Neural cell (in vitro differentiated cells): ENCODE data around the gene XPNPEP2. TPM values are rescaled to one million over a fixed set of nuclear protein-coding genes. Genes with fewer than 3 reads are reported as not detected.

Experiments
- H2AFZ ChIP-seq: fragments of 200-600, 300-800 bp; sonication (generic), shearing (Covaris generic); 2 replicates; pipeline ENCODE4 v1.6.0; 2014; ENCODE audit warnings: low read depth, mild to moderate bottlenecking, antibody characterized with exemption, low read length, moderate library complexity
- H3F3A ChIP-seq: fragments of 200-600 bp; shearing (Covaris generic); 2 replicates; pipeline ENCODE4 v1.6.1; 2016; ENCODE audit warnings: mild to moderate bottlenecking, moderate library complexity, mixed read lengths, antibody characterized with exemption, low read length; ENCODE audit not compliant: insufficient read depth, poor library complexity, severe bottlenecking
- H3K27ac ChIP-seq: fragments of 200-600, 300-800 bp; sonication (generic), shearing (Covaris generic); 2 replicates; pipeline ENCODE4 v1.5.1; 2014; ENCODE audit warnings: mild to moderate bottlenecking, low read length, moderate library complexity
- H3K27me3 ChIP-seq: fragments of 300-800, 200-600 bp; sonication (generic), shearing (Covaris generic); 2 replicates; pipeline ENCODE4 v1.6.0; 2014; ENCODE audit warnings: mild to moderate bottlenecking, low read depth, low read length, moderate library complexity; ENCODE audit not compliant: insufficient read depth
- H3K36me3 ChIP-seq: fragments of 300-800, 200-600 bp; sonication (generic), shearing (Covaris generic); 2 replicates; pipeline ENCODE4 v1.5.1; 2014; ENCODE audit warnings: mild to moderate bottlenecking, antibody characterized with exemption, low read length, moderate library complexity; ENCODE audit not compliant: insufficient read depth
- H3K4me2 ChIP-seq: fragments of 300-800, 200-600 bp; sonication (generic), shearing (Covaris generic); 2 replicates; pipeline ENCODE4 v1.6.0; 2014; ENCODE audit warnings: mild to moderate bottlenecking, low read length
- H3K4me3 ChIP-seq: fragments of 300-800, 200-600 bp; sonication (generic), shearing (Covaris generic); 2 replicates; pipeline ENCODE4 v1.5.1; 2014; ENCODE audit warnings: mild to moderate bottlenecking, low read length, moderate library complexity
- H3K79me2 ChIP-seq: fragments of 200-600 bp; shearing (Covaris generic); replicated peaks from 2 replicates; pipeline ENCODE4 v1.6.0; 2014; ENCODE audit warnings: mild to moderate bottlenecking, low read length, moderate library complexity; ENCODE audit not compliant: insufficient read depth
- H3K9ac ChIP-seq: fragments of 300-800, 200-600 bp; sonication (generic), shearing (Covaris generic); 2 replicates; pipeline ENCODE4 v1.6.1; 2016; ENCODE audit warnings: mild to moderate bottlenecking, low read length, mixed read lengths
- H3K9me2 ChIP-seq: fragments of 200-600 bp; shearing (Covaris generic); 2 replicates; pipeline ENCODE4 v1.6.1; 2016; ENCODE audit warnings: mild to moderate bottlenecking, low read length, mixed read lengths; ENCODE audit not compliant: insufficient read depth
- H3K9me3 ChIP-seq: fragments of 200-600, 300-800 bp; sonication (generic), shearing (Covaris generic); 2 replicates; pipeline ENCODE4 v1.6.1; 2016; ENCODE audit warnings: mild to moderate bottlenecking, mixed run types, low read length, moderate library complexity, mixed read lengths
- H4K20me1 ChIP-seq: fragments of 200-600 bp; shearing (Covaris generic); 2 replicates; pipeline ENCODE4 v1.6.1; 2016; ENCODE audit warnings: mild to moderate bottlenecking, mixed run types; ENCODE audit not compliant: insufficient read depth
- EP300 ChIP-seq: fragments of 450-650 bp; conservative IDR thresholded peaks from 2 replicates; pipeline ENCODE4 v1.6.1; 2014; ENCODE audit warnings: antibody characterized with exemption, mild to moderate bottlenecking, moderate library complexity; ENCODE audit not compliant: poor library complexity, severe bottlenecking
- EZH2 ChIP-seq: fragments of 200-600, 300-800 bp; shearing (Covaris generic), sonication (generic); IDR thresholded peaks from 2 replicates; pipeline ENCODE4 v1.6.1; 2014; ENCODE audit warnings: antibody characterized with exemption, low read length, borderline replicate concordance, mild to moderate bottlenecking; ENCODE audit not compliant: insufficient read depth, poor library complexity, severe bottlenecking
- MXI1 ChIP-seq: fragments of 450-650 bp; conservative IDR thresholded peaks from 2 replicates; pipeline ENCODE4 v1.6.1; 2014; ENCODE audit warnings: antibody characterized with exemption, mild to moderate bottlenecking; ENCODE audit not compliant: poor library complexity, severe bottlenecking
- POLR2AphosphoS5 ChIP-seq: IDR thresholded peaks from 2 replicates; pipeline ENCODE4 v1.6.1; 2012
- RAD21 ChIP-seq: fragments of 450-650 bp; conservative IDR thresholded peaks from 2 replicates; pipeline ENCODE4 v1.6.1; 2014; ENCODE audit warnings: antibody characterized with exemption, mild to moderate bottlenecking, moderate library complexity
- SMC3 ChIP-seq: fragments of 450-650 bp; conservative IDR thresholded peaks from 2 replicates; pipeline ENCODE4 v1.6.1; 2014; ENCODE audit warnings: antibody characterized with exemption, mild to moderate bottlenecking, moderate library complexity; ENCODE audit not compliant: poor library complexity
- TAF1 ChIP-seq: IDR thresholded peaks from 2 replicates; pipeline ENCODE4 v1.6.1; 2012; ENCODE audit warnings: low read depth
- polyA plus RNA-seq: library from polyadenylated mRNA; depleted of rRNA; stranded (reverse); fragments of >200 nt; gene quantifications from 2 replicates; pipeline ENCODE4 v1.2.3, GENCODE V29; 2014
- TF ChIP-seq, protein P1 (sequence below): IDR thresholded peaks from 2 replicates; pipeline ENCODE4 v1.6.1; 2012; ENCODE audit warnings: borderline replicate concordance
- TF ChIP-seq, protein P2 (sequence below): fragments of 450-650 bp; IDR thresholded peaks from 2 replicates; pipeline ENCODE4 v1.5.1; 2014; ENCODE audit warnings: antibody characterized with exemption, mild to moderate bottlenecking, moderate library complexity; ENCODE audit not compliant: poor library complexity, severe bottlenecking

The XPNPEP2 gene
- polyA plus RNA-seq, 1 donor from 2014 or later: not detected

DNA sequence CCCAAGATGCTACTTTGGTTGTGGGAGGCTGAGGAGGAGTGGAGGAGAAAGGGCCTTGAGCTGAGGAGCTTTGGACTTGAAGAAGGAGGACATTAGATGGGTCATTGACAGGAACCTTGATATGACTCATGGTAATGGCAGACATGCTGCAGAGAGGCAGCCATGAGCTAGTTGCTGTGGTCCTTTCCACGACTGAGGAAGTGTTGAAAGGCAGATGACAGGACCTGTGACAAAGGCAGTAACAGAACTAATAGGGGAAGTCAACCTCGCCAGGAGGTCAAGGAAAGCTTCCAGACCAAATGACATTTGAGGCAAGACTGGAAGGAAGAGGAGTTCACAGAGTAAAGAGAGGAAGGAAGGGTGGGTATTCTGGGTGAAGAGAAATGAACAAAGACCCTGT, 7.6 kb upstream of the XPNPEP2 start:
- Histone ChIP-seq H3F3A (no peaks in the 10 kb centered on the region), H3K27ac (no peak overlapping the region), H3K79me2 (no peaks in the 10 kb centered on the region), H4K20me1 (no peaks in the 10 kb centered on the region), H3K9me3 (no peaks in the 10 kb centered on the region), H3K36me3 (no peaks in the 10 kb centered on the region), H3K4me3 (no peak overlapping the region), H3K4me2 (no peak overlapping the region), H3K9me2 (no peaks in the 10 kb centered on the region), H3K27me3 (no peaks in the 10 kb centered on the region), H2AFZ (no peak overlapping the region), H3K9ac (no peak overlapping the region)
- TF ChIP-seq EZH2: no peak
- no peak for TF ChIP-seq RAD21
- TF ChIP-seq TAF1: no peak
- TF ChIP-seq EP300: no peak
- TF ChIP-seq POLR2AphosphoS5: no peak

DNA sequence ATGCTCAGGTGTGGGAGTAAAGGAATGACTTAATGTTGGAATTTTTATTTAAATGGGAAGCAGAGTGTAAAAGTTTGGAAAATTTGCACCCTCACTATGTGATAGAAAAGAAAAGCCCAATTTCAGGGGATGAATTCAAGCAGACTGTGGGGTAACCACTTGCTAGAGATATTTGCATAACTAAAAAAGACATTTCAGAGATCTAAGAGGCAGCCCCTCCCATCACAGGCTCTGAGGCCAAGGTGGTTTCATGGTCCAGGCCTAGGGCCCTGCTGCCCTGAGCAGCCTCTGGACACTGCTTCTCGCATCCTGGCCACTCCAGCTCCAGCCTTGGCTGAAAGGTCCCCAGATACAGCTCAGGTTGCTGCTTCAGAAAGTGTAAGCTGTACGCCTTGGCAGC, 5.9 kb upstream of the XPNPEP2 start:
- Histone ChIP-seq H3K9me3 (no peaks in the 10 kb centered on the region), H3K27ac (no peak overlapping the region), H3K9ac (no peak overlapping the region), H4K20me1 (no peaks in the 10 kb centered on the region), H3K36me3 (no peaks in the 10 kb centered on the region), H3K4me3 (no peak overlapping the region), H3K27me3 (no peaks in the 10 kb centered on the region), H3K9me2 (no peaks in the 10 kb centered on the region), H3F3A (no peaks in the 10 kb centered on the region), H3K4me2 (no peak overlapping the region), H3K79me2 (no peaks in the 10 kb centered on the region), H2AFZ (no peak overlapping the region)
- TF ChIP-seq, protein P1, sequence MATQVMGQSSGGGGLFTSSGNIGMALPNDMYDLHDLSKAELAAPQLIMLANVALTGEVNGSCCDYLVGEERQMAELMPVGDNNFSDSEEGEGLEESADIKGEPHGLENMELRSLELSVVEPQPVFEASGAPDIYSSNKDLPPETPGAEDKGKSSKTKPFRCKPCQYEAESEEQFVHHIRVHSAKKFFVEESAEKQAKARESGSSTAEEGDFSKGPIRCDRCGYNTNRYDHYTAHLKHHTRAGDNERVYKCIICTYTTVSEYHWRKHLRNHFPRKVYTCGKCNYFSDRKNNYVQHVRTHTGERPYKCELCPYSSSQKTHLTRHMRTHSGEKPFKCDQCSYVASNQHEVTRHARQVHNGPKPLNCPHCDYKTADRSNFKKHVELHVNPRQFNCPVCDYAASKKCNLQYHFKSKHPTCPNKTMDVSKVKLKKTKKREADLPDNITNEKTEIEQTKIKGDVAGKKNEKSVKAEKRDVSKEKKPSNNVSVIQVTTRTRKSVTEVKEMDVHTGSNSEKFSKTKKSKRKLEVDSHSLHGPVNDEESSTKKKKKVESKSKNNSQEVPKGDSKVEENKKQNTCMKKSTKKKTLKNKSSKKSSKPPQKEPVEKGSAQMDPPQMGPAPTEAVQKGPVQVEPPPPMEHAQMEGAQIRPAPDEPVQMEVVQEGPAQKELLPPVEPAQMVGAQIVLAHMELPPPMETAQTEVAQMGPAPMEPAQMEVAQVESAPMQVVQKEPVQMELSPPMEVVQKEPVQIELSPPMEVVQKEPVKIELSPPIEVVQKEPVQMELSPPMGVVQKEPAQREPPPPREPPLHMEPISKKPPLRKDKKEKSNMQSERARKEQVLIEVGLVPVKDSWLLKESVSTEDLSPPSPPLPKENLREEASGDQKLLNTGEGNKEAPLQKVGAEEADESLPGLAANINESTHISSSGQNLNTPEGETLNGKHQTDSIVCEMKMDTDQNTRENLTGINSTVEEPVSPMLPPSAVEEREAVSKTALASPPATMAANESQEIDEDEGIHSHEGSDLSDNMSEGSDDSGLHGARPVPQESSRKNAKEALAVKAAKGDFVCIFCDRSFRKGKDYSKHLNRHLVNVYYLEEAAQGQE: no peak
- TF ChIP-seq, protein P2, sequence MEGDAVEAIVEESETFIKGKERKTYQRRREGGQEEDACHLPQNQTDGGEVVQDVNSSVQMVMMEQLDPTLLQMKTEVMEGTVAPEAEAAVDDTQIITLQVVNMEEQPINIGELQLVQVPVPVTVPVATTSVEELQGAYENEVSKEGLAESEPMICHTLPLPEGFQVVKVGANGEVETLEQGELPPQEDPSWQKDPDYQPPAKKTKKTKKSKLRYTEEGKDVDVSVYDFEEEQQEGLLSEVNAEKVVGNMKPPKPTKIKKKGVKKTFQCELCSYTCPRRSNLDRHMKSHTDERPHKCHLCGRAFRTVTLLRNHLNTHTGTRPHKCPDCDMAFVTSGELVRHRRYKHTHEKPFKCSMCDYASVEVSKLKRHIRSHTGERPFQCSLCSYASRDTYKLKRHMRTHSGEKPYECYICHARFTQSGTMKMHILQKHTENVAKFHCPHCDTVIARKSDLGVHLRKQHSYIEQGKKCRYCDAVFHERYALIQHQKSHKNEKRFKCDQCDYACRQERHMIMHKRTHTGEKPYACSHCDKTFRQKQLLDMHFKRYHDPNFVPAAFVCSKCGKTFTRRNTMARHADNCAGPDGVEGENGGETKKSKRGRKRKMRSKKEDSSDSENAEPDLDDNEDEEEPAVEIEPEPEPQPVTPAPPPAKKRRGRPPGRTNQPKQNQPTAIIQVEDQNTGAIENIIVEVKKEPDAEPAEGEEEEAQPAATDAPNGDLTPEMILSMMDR: no peak
- TF ChIP-seq RAD21 (no peak), EZH2 (no peak), POLR2AphosphoS5 (no peak), EP300 (no peak), SMC3 (no peak)

DNA sequence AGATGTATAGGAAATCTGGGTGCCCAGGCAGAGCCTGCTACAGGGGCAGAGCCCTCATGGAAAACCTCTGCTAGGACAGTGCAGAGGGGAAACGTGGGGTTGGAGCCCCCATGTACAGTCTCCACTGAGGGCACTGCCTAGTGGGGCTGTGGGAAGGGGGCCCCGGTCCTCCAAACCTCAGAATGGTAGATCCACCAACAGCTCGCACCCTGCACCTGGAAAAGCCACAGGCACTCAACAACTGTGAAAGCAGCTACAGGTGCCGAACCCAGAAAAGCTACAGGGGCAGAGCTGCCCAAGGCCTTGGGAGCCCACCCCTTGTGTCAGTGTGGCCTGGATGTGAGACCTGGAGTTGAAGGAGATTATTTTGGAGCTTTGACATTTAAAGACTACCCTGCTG, 5.4 kb upstream of the XPNPEP2 start:
- Histone ChIP-seq H3K4me2 (no peak overlapping the region), H4K20me1 (no peaks in the 10 kb centered on the region), H3K79me2 (no peaks in the 10 kb centered on the region), H3K9me2 (no peaks in the 10 kb centered on the region), H3K4me3 (no peak overlapping the region), H3K9me3 (no peaks in the 10 kb centered on the region), H3F3A (no peaks in the 10 kb centered on the region), H3K36me3 (no peaks in the 10 kb centered on the region), H3K9ac (no peak overlapping the region), H3K27ac (no peak overlapping the region), H2AFZ (no peak overlapping the region), H3K27me3 (no peaks in the 10 kb centered on the region)
- no peak for TF ChIP-seq SMC3
- no peak for TF ChIP-seq MXI1
